Fibroblast of skin of left quadriceps (primary cell): Measurements from ENCODE around the gene SLC24A3.
"Not testable (repeated sequence)": the region's sequence is repeated elsewhere in the genome, so short reads cannot be mapped to it uniquely, and the experiment has no call there.

Experiments used
- DNase-seq, 2 experiments: peaks; one replicate each; pipeline ENCODE4 v3.0.0-alpha.2; 2013; ENCODE audit warnings: low read depth in 2 of 2

Gene SLC24A3

DNA sequence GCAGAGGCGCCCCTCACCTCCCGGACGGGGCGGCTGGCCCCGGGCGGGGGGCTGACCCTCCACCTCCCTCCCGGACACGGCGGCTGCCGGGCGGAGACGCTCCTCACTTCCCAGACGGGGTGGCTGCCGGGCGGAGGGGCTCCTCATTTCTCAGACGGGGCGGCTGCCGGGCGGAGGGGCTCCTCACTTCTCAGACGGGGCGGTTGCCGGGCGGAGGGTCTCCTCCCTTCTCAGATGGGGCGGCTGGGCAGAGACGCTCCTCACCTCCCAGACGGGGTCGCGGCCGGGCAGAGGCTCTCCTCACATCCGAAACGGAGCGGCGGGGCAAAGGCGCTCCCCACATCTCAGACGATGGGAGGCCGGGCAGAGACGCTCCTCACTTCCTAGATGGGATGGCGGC lies 466.1 kb downstream of the SLC24A3 start:
- DNase-seq, result not testable (repeated sequence)

DNA sequence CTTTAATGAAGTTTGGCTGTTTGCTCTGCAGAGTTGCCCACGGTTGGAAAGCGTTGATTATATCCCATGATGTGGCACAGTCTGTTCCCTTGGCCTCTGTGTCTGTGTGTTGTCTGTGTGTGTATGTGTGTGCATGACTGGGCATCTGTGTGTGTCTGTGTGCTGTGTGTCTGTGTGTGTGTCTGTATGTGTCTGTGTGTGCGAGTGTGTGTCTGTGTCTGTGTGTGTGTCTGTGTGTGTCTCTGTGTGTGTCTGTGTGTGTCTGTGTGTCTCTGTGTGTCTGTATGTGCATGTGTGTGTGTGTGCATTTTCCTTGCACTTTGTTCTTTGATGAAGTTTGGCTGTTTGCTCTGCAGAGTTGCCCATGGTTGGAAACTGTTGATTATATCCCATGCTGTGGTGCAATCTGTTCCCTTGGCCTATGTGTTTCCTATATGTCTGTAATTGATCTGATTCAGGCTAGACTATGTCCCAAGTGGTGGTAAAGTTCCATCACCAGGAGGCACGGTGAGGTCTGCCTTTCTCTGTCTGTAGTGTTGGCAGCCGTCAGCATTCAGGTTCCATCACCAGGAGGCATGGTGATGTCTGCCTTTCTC lies 467.6 kb downstream of the SLC24A3 start:
- DNase-seq, result no peak

DNA sequence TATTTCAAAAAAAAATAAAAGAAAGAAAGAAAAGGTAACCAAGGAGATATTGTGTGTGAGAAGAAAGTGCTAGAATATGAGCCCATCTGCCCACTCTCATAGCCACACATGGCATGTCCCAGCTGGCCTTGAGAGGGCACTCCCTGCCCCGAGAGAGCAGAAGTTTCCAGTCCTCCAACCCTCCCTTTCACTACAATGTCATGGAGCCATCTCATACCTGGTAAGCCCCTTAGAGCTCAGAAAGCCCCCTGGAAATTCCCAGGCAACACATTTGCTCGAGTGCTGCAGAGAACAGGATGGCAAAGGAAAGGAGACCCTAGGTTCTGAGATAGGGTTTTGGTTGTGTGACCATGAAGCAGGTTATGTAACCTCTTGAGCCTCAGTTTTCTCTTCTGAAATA lies 469.8 kb downstream of the SLC24A3 start:
- DNase-seq, result no peak

DNA sequence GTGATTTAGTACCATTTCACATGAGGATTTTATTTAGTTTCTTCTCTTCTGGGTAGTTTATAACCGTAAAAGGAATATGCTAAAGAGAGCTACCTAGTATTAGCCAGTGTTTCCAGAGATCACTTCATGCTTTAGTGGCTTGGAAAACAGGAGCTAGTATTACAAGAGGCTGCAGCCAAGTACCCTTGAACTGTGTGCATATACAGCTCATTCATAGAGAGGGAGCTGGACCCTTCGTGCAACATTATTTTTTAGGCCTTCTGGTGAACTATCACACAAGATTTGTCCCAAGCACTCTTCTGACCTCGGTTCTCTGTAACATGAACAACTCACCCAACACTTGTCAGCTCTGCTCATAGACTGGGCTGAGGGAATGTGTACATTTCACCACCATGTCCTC lies 470.7 kb downstream of the SLC24A3 start:
- no peak for DNase-seq

DNA sequence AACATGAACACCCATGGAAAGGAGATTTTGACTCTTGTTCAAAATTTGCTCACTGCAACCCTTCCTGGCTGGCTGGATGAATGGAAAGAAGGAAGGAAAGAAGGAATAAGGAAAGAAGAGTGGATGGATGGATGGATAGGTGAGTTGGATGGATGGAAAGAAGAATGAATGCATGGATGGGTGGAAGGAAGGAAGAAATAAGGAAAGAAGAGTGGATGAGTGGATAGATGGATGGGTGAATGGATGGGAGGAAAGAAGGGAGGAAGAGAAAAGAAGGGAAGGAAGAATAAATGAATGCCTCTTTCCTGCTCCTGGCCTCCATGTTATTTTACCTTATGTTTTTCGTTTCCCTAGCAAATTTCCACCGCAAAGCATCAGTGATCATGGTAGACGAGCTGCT lies 471.4 kb downstream of the SLC24A3 start:
- no peak for DNase-seq

DNA sequence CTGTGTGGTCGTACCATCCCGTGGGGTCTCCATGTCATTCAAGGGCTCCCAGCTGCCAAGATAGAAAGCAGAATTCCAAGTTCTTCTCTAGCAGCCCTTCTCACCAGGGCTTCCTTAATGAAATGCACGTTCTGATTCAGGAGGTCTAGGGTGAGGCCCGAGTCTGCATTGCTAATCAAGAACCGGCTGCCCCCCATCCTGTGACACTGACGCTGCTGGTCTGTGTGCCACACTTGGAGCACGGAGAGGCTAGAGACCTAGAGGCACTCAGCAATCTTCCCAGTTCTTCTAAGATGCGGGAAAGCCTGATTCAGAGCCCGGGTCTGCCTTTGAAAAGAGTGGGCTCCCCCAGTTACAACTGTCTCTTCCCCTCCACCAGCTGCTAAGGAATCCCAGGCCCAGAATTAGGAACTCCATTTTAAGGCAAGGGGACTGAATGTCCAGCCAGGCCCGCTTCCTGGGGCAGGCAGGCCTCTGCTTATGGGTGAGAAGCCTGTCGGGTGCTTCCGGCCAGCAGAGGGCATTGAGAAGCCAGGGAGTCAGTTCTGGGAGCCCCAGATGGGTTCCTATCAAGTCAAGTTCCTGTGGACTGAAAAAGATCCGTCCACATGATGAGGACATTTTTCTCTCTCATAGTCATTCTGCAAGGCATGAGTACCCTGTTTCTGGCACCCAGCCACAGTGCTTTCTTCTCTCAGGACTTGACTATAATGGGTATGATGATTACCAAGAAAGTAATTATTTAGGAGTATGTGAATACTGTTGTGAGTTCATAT lies 475.8 kb downstream of the SLC24A3 start:
- DNase-seq, result peak; percentile 50 to 56

DNA sequence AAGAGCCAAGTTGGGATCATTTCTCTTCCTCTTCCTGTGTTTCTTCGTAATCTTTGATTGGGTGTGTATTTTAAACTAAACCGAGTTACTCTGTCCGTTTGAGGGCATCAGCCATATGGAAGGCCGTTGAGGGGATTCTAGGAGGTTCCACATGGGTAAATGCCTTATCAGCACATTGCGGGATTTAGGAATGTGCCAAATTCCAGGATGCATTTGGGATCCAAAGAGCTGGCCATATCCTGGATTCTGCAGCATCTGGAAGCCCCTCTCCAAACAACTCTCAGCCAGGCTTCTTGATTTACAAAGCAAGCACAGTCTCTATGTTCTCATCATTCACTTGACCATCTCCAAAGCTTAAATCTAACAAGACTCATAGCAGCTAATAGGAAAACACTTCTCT lies 478.0 kb downstream of the SLC24A3 start:
- DNase-seq, result no peak

DNA sequence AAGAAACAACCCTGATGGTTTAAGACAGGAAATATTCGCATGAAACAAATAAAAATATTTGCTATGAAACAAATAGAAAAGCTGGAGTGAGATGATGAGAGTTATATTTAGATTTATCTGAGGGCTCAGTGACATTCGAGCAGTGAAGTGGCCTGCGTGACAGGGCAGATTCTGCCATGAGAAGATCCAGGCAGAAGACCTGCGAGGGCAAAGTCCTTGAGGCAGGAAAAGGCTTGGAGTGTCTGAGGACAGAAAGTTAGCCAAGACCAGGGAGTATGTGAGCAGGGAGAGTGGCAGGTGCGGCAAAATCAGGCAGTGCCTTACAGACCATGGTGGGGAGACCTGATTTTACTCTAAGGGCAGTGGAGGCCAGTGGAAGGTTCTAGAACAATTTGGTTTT lies 478.7 kb downstream of the SLC24A3 start:
- DNase-seq, result no peak

DNA sequence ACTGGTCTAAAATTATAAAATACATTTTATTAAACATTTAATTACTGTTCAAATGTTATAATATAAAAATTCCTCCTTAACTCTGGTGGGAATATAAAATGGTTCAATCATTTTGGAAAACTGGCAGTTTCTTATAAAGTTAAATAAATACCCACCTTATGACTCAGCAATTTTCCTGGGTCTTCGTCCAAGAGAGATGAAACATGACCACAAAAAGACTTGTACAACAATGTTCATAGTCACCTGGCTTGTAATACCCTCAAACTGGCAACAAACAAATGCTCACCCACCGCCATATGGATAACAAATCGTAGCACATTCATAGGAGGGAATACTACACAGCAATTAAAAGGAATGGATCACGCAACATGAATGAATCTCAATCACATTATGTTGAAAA lies 479.7 kb downstream of the SLC24A3 start:
- DNase-seq, result no peak

DNA sequence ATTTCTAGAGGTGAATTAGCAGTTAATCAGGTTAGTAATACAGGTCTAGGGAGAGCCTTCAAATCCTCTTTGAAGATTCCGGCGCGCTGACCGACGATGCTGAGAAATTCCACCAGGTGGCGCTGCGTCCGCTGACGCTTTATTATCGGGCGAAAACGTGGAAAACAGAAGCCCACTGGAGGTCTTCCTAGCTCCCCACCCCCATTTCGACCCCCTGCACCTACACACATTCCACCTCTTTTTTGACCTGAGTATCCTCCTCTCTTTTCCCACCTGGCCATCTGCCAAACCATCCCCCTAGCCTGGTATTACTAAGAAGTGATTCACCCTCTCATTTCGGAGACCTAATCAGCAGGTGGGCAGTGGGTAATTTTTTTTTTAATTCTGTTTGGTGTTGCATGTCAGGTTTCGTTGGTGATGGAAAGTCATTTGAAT lies 480.3 kb downstream of the SLC24A3 start:
- no peak for DNase-seq

DNA sequence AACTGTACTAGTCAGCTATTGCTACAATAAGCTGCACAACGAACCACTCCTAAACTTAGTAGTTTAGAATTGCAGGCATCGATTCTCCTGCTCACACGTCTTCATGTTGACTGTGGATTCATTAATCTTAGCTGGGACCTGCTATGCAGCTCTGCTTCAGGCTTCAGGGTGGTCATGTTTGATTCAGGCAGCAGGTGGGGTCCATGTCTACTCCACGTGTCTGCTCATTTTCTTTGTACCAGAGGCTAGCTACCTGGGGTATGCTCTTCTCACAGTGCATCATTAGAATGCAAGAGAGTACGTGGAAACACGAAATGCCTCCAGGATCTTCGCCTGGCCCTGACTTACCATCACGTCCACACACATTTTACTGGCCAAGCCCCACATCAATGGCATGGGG lies 481.1 kb downstream of the SLC24A3 start:
- no peak for DNase-seq

DNA sequence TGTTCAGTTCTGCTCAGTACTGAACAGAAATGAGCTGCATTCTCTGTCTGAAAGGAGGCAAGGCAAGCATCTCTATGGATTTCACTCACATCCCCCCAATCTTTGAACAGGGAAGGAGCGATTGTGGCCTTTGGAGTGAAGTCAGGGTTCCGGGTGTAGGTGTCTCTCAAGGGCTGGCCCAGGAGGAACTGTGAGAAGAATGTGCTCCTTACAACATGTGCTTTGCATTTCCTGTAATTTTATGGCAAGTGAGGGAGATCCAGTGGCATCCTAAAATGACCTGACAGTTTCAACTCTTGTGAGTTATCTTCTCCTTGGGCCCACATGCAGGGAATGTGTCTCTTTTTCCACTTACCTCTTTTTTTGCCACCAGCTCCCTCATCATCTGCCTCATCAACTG lies 482.6 kb downstream of the SLC24A3 start:
- no peak for DNase-seq

DNA sequence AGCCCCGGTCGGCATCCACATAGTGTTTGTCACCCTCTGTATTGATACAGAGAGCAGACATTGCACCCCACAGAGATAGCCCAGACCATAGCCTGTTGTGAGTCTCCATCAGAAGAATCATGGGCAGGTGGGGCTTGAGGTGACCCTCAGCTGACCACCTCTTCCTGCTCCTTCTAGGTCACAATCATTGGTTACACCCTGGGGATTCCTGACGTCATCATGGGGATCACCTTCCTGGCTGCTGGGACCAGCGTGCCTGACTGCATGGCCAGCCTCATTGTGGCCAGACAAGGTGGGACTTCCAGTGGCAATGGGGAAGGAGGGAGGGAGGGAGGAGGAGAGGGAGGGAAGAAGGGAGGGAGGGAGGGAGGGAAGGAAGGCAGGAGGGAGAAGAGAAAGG lies 484.2 kb downstream of the SLC24A3 start:
- DNase-seq, result no peak

DNA sequence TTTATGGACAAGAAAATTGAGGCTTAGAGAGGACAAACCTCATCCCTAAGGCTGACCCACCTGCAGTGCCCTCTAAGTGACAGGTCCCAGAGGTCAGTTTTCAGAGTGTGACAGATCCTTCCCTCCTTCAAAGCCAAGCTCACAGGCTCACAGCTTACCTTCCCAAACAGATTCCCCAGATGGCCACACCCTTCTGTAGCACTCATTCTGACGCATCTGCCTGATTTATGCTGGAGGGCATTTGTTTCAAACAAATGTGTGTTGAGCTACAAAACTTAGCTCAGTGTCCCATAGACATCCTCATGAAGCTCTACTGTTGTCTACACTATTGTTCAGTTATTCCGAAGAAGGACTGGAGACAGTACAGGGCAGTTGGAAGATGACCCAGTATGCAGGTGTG lies 485.0 kb downstream of the SLC24A3 start:
- DNase-seq, result no peak

DNA sequence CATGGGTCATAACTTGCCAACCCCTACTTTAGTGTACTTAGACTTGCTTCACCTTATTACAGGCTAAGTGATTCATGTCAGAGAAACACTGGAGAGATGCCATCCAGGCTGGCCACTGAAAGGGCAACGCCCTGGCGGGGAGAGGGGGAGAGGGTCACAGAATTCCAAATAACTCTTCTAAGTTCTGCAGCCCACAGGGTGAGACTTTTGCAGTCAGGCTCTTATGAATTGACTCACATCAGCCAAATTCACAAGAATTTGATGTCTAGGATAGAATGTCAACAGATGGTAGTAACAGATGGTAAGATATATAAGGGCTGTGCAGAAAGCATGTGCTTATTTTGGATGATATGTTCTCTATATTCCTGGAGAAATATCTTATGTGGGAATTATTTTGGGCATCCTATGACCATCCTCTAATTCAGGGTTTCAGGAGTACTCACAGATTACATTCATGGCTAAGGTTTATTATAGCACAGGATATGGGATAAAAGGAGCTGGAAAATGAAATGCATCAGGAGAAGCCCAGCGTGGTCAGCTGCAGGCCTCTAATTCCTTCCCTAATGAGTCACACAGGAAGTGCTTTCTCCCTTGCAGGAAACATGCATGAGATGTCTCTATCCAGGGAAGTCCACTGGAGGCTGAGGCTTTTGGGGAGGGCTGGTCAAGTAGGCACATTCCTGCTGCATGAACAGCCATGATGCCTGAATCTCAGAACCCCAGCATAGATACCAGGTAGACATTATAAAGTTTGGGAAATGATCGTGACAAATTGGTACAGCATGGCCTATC lies 486.9 kb downstream of the SLC24A3 start:
- peak; percentile 41 to 61 for DNase-seq

DNA sequence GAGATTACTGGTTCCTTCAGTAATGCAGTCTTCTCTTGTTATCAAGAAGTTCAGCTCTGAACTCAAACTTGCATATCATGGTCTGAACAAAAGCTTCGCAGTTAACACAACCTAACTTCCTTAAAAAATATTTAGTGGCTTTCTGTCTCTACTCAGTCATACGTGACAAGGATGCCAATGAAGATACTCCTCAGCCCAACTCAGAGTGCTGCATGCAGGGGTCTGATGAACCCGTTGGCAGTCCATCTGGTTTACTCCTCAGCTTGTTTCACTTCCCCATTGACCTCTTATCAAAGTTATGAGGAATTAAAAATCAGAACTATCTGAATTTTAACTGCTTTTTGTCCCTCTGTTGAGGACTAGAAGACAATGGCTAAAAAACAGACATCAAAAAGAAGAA lies 489.0 kb downstream of the SLC24A3 start:
- no peak for DNase-seq

DNA sequence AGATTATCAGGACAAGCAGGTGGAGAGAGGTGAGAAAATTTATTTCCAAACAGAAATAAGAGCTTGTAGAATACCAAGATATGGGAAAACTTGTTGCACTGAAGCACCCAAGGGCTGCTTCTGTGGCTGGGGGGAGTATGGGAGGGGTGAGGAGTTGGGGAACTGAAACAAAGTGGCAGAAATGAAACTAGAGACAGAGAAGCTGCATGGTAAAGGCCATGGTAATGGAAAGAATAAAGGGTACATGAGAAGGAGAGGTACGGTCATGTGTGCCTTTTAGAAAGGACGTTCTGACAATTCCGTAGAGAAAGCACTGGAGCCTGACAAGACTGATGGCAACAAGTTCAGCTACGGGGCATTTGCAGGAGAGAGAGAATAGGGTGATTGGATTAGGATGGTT lies 494.0 kb downstream of the SLC24A3 start:
- DNase-seq, result no peak

DNA sequence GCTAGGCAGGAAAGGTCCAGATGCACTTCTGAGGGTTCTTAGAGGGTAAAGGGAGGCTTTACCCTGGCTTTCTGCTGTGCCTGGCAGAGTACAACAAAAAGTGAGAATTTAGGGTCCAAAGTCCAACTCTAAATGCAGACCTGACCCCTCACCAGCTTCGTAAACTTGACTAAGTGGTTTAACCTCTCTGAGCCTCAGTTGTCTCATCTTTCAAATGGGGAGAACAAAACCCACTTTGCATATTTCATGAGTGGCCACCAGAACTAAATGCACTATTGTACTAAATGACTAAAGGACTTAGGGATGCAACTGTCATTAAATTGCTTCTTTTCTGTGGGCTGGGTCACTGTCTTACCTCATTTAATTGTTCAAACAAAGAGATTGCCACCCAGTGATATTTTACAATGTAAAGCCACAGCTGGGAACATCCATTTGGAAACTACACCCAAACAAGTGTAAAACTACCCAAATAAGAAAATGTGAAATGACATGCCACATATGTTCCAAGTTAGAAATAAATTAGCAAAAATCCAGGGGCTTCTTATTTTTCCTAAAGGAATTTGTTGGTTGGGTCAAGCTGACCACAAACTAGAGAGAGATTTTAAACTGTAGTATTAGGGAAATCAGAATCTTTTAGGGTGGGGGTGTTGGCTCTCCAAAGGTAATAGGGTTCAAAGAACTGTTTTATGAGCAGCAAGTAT lies 497.3 kb downstream of the SLC24A3 start:
- DNase-seq, result no peak

DNA sequence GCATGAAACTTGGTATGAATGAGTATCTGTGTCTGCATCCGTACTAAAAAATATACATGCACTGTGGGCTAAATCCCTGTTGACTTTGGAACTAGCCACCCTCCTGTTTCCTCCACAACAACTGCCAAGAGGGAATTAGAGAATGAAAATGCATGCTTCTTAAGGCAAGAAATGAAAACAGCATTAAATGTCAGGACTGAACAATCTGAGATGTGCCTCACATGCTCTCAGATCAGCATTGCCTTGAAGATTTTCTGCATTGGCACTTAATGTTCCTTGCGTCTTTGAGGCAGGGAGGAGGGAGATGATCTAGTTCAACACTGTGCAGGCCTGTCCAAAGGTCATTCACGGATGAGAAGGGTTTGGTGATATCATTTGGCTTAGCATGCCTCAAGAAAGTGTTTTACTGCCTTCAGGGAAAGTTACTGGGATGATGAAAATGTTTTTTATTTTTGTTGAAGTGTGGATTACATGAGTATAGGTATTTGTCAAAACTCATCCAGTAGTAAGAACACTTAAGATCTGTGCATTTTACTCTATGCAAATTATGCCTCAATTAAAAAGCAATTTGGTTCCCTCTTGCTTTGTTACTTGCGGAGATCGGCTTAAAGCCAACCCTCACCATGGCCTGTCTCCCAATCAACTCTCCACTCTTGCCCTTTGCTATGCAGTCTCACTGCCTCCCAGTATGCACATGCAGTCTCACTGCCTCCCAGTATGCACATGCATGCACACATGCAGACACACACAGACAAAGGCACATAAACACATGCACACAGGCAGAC lies 498.1 kb downstream of the SLC24A3 start:
- DNase-seq, result no peak

DNA sequence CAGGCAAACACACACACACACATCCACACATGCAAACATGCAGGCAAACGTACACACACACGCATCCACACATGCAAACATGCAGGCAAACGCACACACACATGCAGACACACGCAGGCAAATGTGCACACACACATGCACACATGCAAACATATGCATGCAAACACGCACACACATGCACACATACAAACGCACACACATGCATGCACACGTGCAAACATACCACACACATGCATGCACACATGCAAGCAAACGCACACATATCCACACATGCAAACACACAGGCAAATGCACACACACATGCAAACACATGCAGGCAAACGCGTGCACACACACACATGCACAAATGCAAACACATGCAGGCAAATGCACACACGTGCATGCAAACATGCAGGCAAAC lies 498.7 kb downstream of the SLC24A3 start:
- no peak for DNase-seq

DNA sequence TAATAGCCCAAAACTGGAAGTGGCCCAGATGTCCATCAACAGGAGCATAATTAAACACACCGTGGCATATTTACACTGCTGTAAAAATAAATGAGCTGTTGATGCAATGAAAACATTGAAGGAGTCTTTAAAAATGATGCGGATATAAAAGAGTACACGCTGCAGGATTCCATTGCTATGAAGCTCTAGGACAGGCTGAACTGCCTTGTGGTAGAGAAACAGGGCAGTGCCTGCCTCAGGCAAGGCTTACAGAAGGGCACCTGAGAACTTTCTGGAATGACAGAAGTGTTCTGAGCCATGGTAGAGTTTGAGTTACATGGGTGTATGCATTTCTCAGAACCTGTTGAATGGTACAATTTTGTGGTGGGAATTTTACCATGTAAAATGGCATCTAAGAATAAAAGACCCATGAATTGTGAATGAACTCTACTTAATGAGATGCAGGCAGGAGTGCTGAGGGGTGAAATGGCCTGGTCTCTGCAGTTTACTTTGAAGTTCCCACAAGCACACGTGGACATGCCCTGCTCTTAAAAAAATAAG lies 500.3 kb downstream of the SLC24A3 start:
- no peak for DNase-seq
